Vagina (tissue), 2 donors: Measurements from ENCODE around the gene MT1B.

Source experiments
- CTCF ChIP-seq, 3 experiments: fragments of 450-650 bp in 2 of 3; fragments of 200-600 bp in 1 of 3; sonication (generic) in 1 of 3; IDR thresholded peaks; one replicate each; pipeline ENCODE4 v1.5.1; 2017 to 2019; ENCODE audit warnings: antibody characterized with exemption in 3 of 3, mild to moderate bottlenecking in 2 of 3, moderate library complexity in 2 of 3
- POLR2A ChIP-seq, 2 donors: fragments of 450-650 bp; IDR thresholded peaks; one replicate each; pipeline ENCODE4 v1.6.1; 2017; ENCODE audit warnings: antibody characterized with exemption in 2 of 2, mild to moderate bottlenecking in 2 of 2, moderate library complexity in 2 of 2
- POLR2AphosphoS5 ChIP-seq, 2 donors: sonication (generic); formaldehyde crosslinking; IDR thresholded peaks; one replicate each; pipeline ENCODE4 v1.9.0; 2017; ENCODE audit warnings: antibody characterized with exemption in 2 of 2, mild to moderate bottlenecking in 2 of 2, low read depth in 1 of 2; ENCODE audit not compliant: insufficient read depth in 1 of 2

GRCh38 chr16:56613706-56614105 is 38.0 kb upstream of the MT1B start:
- no peak for TF ChIP-seq CTCF (IDR thresholded peaks at IDR 0.05)
- TF ChIP-seq POLR2A (IDR thresholded peaks at IDR 0.05) = no peak
- no peak for TF ChIP-seq POLR2AphosphoS5 (IDR thresholded peaks at IDR 0.05; ENCODE audit: insufficient read depth in 1 of 2, low read depth in 1 of 2)
